DMS 273 treated with DMSO at 0.1 percent for 48 hours (cell line): Measurements from ENCODE around the gene SLC6A8.

Experiments used
- DNase-seq: peaks from one replicate; lab custom pipeline; 2025; lab: John Stamatoyannopoulos, UW

Gene SLC6A8

GRCh38 chrX:153687121-153688039, at the start of gene SLC6A8:
Gene SLC6A8 (plus strand): TSS chrX:153687926. CDS start chrX:153688575, 649 bp downstream.
- no peak for DNase-seq

- DNase-seq, result no peak
These were observed 49.7 kb upstream of the SLC6A8 start for GRCh38 chrX:153638041-153638371.

DNA sequence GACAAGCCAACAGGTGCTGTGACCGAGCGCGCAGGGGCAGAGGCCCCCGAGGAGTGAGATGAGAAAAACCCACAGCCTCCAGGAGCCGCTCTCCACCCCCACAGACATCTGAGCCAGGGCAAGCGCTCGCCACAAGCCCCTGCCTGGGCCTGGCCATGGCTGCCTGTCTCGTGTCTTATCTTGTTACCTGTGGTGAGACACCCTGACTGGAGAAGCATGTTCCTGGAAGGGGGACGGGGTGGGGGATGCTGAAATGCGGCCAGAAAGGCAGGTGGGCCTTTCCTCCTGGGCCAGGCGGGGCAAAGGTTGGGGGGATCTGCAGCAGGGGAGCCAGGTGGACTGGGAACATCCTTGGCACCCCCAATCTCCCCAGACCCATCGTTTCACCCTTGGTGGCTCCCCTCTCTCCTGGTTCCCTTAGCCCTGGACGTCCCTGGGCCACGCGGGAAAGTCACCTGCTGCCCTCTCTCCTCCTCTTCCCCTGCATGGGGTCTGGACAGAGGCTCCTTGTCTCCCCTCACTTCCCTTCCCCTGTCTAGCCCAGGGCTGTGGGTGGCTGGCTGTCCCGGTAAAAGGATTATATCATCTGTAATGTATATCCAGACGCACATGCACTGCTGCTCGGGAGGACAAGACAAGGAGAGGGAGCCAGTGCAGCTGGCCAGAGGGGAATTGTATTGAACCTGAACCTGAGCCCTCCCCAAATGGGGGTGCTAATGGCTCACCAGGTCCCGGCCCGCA, 49.1 kb upstream of the SLC6A8 start:
- DNase-seq, result no peak

GRCh38 chrX:153639177-153640044, 48.3 kb upstream of the SLC6A8 start:
- no peak for DNase-seq

- peak; percentile 20 for DNase-seq
These were observed 47.6 kb upstream of the SLC6A8 start for GRCh38 chrX:153640045-153640686.

GRCh38 chrX:153640736-153641575, 46.8 kb upstream of the SLC6A8 start:
- no peak for DNase-seq

DNA sequence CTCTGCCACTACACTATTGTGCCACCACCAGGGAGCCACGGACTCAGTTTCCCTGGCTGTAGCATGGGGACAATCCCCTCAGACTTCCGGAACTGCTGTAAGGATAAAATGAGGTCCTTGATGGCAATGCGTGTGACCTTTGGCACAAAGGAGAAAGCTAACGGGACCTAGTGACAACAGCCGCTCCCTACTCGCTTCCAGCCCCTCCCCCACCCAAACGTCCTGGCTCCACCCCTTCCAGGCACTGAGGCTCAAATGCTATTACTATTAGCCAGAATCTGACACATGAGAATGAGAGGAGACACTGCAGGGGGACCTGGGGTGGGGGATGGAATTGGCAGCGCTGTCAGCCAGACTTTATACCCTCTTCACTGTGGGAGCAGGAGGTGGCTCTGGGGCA, 46.1 kb upstream of the SLC6A8 start:
- DNase-seq, result no peak

DNA sequence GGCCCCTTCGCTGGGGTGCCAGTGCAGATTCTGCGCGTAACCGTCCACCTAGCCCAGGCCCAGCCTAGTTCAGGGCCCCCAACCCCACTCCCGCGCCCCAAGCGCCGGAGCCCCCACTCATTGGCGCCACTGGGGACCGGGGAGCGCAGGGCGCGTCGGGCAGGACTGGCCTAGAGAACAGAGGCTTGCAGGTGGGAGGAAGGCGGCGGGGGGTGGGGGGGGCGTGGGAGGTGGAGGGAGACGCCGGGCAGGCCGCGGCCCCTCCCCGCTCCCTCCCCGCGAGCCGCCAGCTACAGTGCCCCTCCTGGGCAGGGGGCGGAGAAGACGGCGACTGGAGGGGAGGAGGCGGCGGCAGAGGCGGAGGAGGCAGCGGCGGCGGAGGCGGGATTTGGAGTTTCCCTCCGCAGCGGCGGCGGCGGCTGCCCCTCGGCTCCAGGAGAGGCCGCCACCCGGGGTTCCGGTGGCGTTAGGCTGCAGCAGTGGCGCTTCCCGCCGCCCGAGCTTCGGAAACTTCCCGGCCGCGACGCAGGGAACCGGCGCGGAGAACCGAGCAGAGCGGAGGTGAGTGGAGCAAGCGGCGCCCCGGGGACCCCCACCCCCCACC, 45.6 kb upstream of the SLC6A8 start:
- no peak for DNase-seq

- no peak for DNase-seq
These were observed 44.9 kb upstream of the SLC6A8 start for GRCh38 chrX:153642655-153643430.

DNA sequence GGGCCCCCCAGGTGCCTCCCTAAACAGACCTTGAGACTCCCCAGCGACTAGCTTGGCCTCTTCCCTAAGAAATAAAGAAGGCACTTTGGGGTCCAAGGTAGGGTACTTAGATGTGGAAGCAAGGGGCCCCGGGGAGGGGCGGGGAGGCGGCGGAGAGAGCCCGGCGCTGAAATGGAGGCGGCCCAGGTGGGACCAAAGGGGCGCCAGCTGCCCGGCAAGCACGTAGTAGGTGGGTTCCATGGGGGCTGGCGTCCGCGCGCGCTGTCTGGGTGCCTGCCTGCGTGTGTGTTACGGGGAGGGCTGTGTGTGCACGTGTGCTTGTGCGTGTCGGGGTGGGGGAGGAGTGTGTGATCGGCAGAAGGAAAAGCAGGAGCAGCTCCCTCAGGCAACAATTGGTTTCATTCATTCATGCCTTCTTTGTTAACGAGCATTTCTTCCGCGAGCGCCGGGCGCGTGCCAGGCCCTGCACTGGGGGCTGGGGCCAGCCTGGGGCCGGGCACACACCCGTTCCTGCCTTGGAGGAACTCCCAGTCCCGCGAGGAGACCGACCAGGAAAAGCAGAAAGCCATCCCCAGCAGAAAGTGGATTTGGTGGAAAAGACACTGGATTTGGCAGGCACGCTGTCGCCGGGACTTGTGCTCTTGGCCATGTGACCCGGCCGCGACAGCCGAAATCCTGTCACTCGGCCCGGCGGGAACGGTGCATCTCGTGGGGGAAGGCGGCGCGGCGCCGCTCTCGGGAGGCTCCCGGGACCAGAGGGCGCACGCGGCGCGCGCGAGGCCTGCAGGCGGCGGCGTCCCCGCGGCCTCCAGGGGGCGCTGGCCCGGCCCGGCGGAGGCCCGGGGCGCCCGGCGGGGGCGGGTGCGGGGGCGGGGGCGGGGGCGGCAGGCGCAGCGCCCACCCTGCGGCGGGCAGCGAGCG, 44.0 kb upstream of the SLC6A8 start:
- DNase-seq, result no peak

DNA sequence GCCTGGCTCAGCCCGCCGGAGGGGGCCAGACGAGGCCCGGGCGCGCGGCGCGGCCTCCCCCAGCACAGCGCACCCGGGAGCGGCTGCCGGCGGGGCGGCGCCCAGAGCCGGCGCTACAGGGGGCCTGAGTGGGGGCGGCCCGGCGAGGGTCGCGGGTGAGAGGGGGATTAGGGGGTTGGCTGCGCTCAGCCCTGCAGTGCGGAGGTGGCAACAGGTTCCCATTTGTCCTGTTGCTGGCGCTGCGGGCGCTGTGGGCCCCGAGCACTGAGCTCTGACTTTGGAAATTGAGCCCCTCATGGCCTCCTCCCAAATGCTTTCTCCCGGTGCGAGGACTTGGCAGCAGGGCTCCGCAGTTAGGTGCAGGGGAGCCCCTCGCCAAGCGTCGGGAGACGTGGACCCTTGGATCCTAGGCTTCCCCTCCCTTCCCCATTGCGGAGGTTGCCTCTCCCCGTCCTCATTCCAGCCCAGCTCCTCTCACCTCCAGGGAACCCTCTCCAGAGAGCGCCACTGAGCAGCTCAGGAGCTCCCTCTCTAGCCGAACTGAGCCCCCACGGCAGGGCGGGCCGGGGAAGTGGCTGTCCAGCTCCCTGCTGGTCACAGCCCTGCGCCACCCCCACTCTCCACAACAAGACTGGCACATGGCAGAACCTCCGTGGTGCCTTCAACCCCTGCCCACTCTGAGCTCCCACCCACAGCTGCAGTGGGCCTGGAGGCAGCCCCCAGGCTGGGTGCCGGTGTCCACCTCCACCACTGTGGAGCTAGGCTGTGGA, 43.2 kb upstream of the SLC6A8 start:
- DNase-seq, result no peak

- no peak for DNase-seq
These were observed 42.6 kb upstream of the SLC6A8 start for GRCh38 chrX:153645151-153645550.

DNA sequence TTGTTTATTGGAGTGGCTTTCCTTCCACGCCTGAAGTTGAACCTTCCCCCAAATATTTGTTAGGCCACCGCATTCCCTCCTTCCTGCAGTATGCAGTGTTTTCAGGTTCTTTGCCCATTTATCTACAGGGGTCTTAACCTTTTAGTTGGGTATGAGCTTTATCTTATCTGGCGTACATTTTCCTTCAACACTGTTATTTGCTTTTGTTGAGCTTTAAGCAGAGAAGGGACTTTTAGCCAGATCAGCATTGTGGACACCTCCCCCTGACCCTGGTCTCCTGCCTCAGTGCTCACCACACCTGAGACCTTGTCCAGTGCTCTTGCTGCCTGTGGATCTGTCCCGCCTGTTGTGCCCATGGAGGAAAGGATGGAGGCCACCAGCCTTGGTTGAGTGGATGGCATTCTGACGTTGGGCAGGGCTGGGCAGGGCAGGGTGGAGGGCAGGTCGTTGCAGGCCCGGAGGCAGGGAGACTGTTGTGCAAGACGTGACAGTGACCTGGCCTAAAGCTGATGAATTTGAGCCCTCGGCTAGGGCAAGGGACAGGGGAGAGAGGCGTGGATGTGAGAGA, 41.7 kb upstream of the SLC6A8 start:
- no peak for DNase-seq

- no peak for DNase-seq
These were observed 40.9 kb upstream of the SLC6A8 start, which contains the start of gene DUSP9 for GRCh38 chrX:153646620-153647373. Gene DUSP9 (plus strand): TSS chrX:153647203. CDS start chrX:153647954, 751 bp downstream.

DNA sequence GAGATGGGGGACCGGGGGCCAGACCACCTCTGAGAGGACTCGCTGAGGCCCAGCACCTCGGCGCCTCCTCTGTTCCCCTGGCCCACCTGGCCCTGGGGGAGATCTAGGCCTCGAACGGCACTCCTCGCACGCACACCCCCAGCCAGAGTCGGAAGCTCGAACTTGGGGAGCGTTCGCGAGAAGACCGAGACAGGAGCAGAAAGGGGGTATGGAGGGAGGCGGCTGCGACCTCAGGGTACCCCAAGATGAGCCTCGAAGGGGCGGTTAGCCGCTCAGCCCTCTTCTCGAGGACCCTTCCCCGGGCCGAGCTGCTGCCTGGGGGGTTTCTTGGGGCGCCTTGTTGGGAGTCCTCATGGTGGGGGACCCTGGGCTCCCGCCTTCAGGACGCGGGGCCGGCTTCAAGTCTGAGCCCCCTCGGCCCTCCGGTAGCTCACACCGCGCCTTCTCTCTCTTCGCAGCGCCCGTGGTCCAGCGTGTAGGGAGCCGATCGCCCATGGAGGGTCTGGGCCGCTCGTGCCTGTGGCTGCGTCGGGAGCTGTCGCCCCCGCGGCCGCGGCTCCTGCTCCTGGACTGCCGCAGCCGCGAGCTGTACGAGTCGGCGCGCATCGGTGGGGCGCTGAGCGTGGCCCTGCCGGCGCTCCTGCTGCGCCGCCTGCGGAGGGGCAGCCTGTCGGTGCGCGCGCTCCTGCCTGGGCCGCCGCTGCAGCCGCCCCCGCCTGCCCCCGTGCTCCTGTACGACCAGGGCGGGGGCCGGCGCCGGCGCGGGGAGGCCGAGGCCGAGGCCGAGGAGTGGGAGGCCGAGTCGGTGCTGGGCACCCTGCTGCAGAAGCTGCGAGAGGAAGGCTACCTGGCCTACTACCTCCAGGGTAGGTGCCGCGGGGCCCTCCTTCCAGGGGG, 40.0 kb upstream of the SLC6A8 start:
- no peak for DNase-seq
